Karpas-422 (cell line): ENCODE data around the gene TBC1D12. TPM values are rescaled to one million over a fixed set of nuclear protein-coding genes. Genes with fewer than 3 reads are reported as not detected.

Source experiments
- DNase-seq: peaks from one replicate; pipeline ENCODE4 v3.0.0-alpha.2; 2015
- H2AFZ ChIP-seq: fragments of 200-600 bp; sonication (generic); 2 replicates; pipeline ENCODE4 v1.6.1; 2014; ENCODE audit warnings: antibody characterized with exemption, low read length, mixed read lengths
- H3K27ac ChIP-seq: fragments of 200-600 bp; sonication (generic); 2 replicates; pipeline ENCODE4 v1.5.1; 2014; ENCODE audit warnings: mild to moderate bottlenecking, low read length, moderate library complexity
- H3K27me3 ChIP-seq: fragments of 200-600 bp; sonication (generic); 2 replicates; pipeline ENCODE4 v1.6.1; 2014; ENCODE audit warnings: low read length, mixed read lengths
- H3K36me3 ChIP-seq: fragments of 200-600 bp; sonication (generic); 2 replicates; pipeline ENCODE4 v1.6.1; 2014; ENCODE audit warnings: low read length, mixed read lengths; ENCODE audit not compliant: insufficient read depth
- H3K4me1 ChIP-seq: fragments of 200-600 bp; sonication (generic); 2 replicates; pipeline ENCODE4 v1.6.1; 2014; ENCODE audit warnings: mild to moderate bottlenecking, low read length, mixed read lengths
- H3K4me2 ChIP-seq: fragments of 200-600 bp; sonication (generic); 2 replicates; pipeline ENCODE4 v1.6.1; 2014; ENCODE audit warnings: low read length, low read depth, mild to moderate bottlenecking; ENCODE audit not compliant: poor library complexity, severe bottlenecking
- H3K4me3 ChIP-seq: fragments of 200-600 bp; sonication (generic); 2 replicates; pipeline ENCODE4 v1.5.1; 2014; ENCODE audit warnings: mild to moderate bottlenecking, antibody characterized with exemption, low read length, mixed read lengths
- H3K79me2 ChIP-seq: fragments of 200-600 bp; sonication (generic); 2 replicates; pipeline ENCODE4 v1.6.1; 2014; ENCODE audit warnings: mild to moderate bottlenecking, low read length, mixed read lengths
- H3K9ac ChIP-seq: fragments of 200-600 bp; sonication (generic); 2 replicates; pipeline ENCODE4 v1.6.0; 2014; ENCODE audit warnings: low read length
- H3K9me2 ChIP-seq: fragments of 200-600 bp; sonication (generic), shearing (Covaris generic); replicated peaks from 2 replicates; pipeline ENCODE4 v1.6.0; 2014; ENCODE audit warnings: mild to moderate bottlenecking, low read length, moderate library complexity; ENCODE audit not compliant: insufficient read depth
- H3K9me3 ChIP-seq: fragments of 300-700, 200-600 bp; sonication (generic); 2 replicates; pipeline ENCODE4 v1.6.1; 2014; ENCODE audit warnings: low read length, mixed read lengths
- H4K20me1 ChIP-seq: fragments of 200-600 bp; sonication (generic); 2 replicates; pipeline ENCODE4 v1.6.1; 2014; ENCODE audit warnings: mild to moderate bottlenecking, antibody characterized with exemption, low read length, low read depth; ENCODE audit not compliant: insufficient read depth
- total RNA-seq: library from RNA; depleted of rRNA; stranded (reverse); fragments of >200 nt; shearing (Covaris generic); gene quantifications from 2 replicates; pipeline ENCODE4 v1.2.3, GENCODE V29; 2014; ENCODE audit warnings: low replicate concordance

TBC1D12 gene
- total RNA-seq, 1 experiment from 2014 or later: not detected

- Histone ChIP-seq H3K27me3 (no peaks in the 10 kb centered on the region), H3K4me1 (no peaks in the 10 kb centered on the region), H3K9me3 (no peaks in the 10 kb centered on the region), H4K20me1 (no peaks in the 10 kb centered on the region), H2AFZ (no peak overlapping the region), H3K9ac (no peak overlapping the region), H3K36me3 (no peaks in the 10 kb centered on the region), H3K4me3 (no peak overlapping the region), H3K79me2 (no peaks in the 10 kb centered on the region), H3K27ac (no peak overlapping the region), H3K9me2 (no peaks in the 10 kb centered on the region), H3K4me2 (no peak overlapping the region)
- DNase-seq: no peak
These were observed 4.6 kb upstream of the TBC1D12 start for GRCh38 chr10:94397549-94398370.

GRCh38 chr10:94398762-94399161, 3.6 kb upstream of the TBC1D12 start:
- DNase-seq: no peak
- Histone ChIP-seq H2AFZ (no peak overlapping the region), H3K4me3 (no peak overlapping the region), H4K20me1 (no peaks in the 10 kb centered on the region), H3K27me3 (no peaks in the 10 kb centered on the region), H3K4me1 (no peaks in the 10 kb centered on the region), H3K27ac (no peak overlapping the region), H3K9ac (no peak overlapping the region), H3K9me3 (no peaks in the 10 kb centered on the region), H3K9me2 (no peaks in the 10 kb centered on the region), H3K36me3 (no peaks in the 10 kb centered on the region), H3K79me2 (no peaks in the 10 kb centered on the region), H3K4me2 (no peak overlapping the region)

GRCh38 chr10:94402843-94403379, 570 bp downstream of the TBC1D12 start:
- no peak for DNase-seq
- Histone ChIP-seq H4K20me1 (no peaks in the 10 kb centered on the region), H3K4me2 (no peak overlapping the region), H3K36me3 (no peaks in the 10 kb centered on the region), H3K9ac (no peak overlapping the region), H3K9me2 (no peaks in the 10 kb centered on the region), H3K27ac (no peak overlapping the region), H3K4me1 (no peaks in the 10 kb centered on the region), H3K9me3 (no peaks in the 10 kb centered on the region), H3K27me3 (no peaks in the 10 kb centered on the region), H3K4me3 (no peak overlapping the region), H2AFZ (no peak overlapping the region), H3K79me2 (no peaks in the 10 kb centered on the region)

GRCh38 chr10:94403380-94404213, 1.3 kb downstream of the TBC1D12 start:
- Histone ChIP-seq H3K4me1 (no peaks in the 10 kb centered on the region), H4K20me1 (no peaks in the 10 kb centered on the region), H3K27me3 (no peaks in the 10 kb centered on the region), H3K9me2 (no peaks in the 10 kb centered on the region), H3K9me3 (no peaks in the 10 kb centered on the region), H3K79me2 (no peaks in the 10 kb centered on the region), H3K36me3 (no peaks in the 10 kb centered on the region), H3K9ac (no peak overlapping the region), H3K4me3 (no peak overlapping the region), H3K4me2 (no peak overlapping the region), H3K27ac (no peak overlapping the region), H2AFZ (no peak overlapping the region)
- no peak for DNase-seq

- Histone ChIP-seq H2AFZ (no peak overlapping the region), H3K4me3 (no peak overlapping the region), H3K9me3 (no peaks in the 10 kb centered on the region), H3K9me2 (no peaks in the 10 kb centered on the region), H4K20me1 (no peaks in the 10 kb centered on the region), H3K27ac (no peak overlapping the region), H3K79me2 (no peaks in the 10 kb centered on the region), H3K36me3 (no peaks in the 10 kb centered on the region), H3K27me3 (no peaks in the 10 kb centered on the region), H3K4me2 (no peak overlapping the region), H3K4me1 (no peaks in the 10 kb centered on the region), H3K9ac (no peak overlapping the region)
- no peak for DNase-seq
These were observed 3.1 kb downstream of the TBC1D12 start for GRCh38 chr10:94405406-94405805.

GRCh38 chr10:94407668-94408067, 5.3 kb downstream of the TBC1D12 start:
- H4K20me1 ChIP-seq: no peaks in the 10 kb centered on the region
- H3K4me1 ChIP-seq: no peaks in the 10 kb centered on the region
- no peak overlapping the region for H2AFZ ChIP-seq
- no peak for DNase-seq
- H3K27ac ChIP-seq: no peak overlapping the region
- no peak overlapping the region for H3K4me3 ChIP-seq
- H3K27me3 ChIP-seq: no peaks in the 10 kb centered on the region
- no peaks in the 10 kb centered on the region for H3K79me2 ChIP-seq
- no peak overlapping the region for H3K9ac ChIP-seq
- H3K36me3 ChIP-seq: no peaks in the 10 kb centered on the region
- H3K4me2 ChIP-seq: no peak overlapping the region
- H3K9me3 ChIP-seq: no peaks in the 10 kb centered on the region
- no peaks in the 10 kb centered on the region for H3K9me2 ChIP-seq

GRCh38 chr10:94409021-94409657, 6.8 kb downstream of the TBC1D12 start:
- no peak overlapping the region for H2AFZ ChIP-seq
- no peaks in the 10 kb centered on the region for H3K36me3 ChIP-seq
- H3K79me2 ChIP-seq: no peaks in the 10 kb centered on the region
- no peaks in the 10 kb centered on the region for H3K9me2 ChIP-seq
- H3K9ac ChIP-seq: no peak overlapping the region
- no peaks in the 10 kb centered on the region for H4K20me1 ChIP-seq
- H3K27me3 ChIP-seq: no peaks in the 10 kb centered on the region
- no peak for DNase-seq
- no peaks in the 10 kb centered on the region for H3K9me3 ChIP-seq
- H3K4me2 ChIP-seq: no peak overlapping the region
- H3K27ac ChIP-seq: no peak overlapping the region
- H3K4me1 ChIP-seq: no peaks in the 10 kb centered on the region
- no peak overlapping the region for H3K4me3 ChIP-seq

- Histone ChIP-seq H3K9ac (no peak overlapping the region), H3K27ac (no peak overlapping the region), H3K9me3 (no peaks in the 10 kb centered on the region), H3K4me2 (no peak overlapping the region), H3K4me3 (no peak overlapping the region), H3K79me2 (no peaks in the 10 kb centered on the region), H2AFZ (no peak overlapping the region), H3K4me1 (no peaks in the 10 kb centered on the region), H4K20me1 (no peaks in the 10 kb centered on the region), H3K27me3 (no peaks in the 10 kb centered on the region), H3K9me2 (no peaks in the 10 kb centered on the region), H3K36me3 (no peaks in the 10 kb centered on the region)
- DNase-seq: no peak
These were observed 9.0 kb downstream of the TBC1D12 start for GRCh38 chr10:94411304-94411703.
